Measurements from ENCODE around the gene MAGI1. TPM values are rescaled to one million over a fixed set of nuclear protein-coding genes. Genes with fewer than 3 reads are reported as not detected.

Gene MAGI1
- total RNA-seq, 1 donor from 2014 or later = not detected

DNA sequence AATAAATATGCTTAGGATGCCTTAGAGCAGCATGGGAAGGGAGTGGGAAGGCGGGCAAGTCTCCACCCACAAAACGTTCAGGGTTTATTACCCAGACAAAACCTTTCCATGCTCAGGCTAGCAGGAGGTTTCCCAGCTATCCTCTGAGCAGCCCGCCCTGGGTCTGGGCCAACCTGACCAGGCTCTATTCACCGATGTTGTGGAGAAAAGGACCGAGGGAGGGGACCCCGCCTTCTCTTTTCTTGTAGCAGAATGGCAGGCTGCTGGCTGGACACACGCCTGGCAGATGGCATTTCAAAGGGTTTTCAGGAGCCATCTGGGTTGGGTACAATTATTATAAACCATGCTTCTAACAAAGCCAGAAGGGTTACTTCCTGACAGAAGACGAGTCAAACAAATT, 540.9 kb downstream of the MAGI1 start:
- TF ChIP-seq, protein P1, sequence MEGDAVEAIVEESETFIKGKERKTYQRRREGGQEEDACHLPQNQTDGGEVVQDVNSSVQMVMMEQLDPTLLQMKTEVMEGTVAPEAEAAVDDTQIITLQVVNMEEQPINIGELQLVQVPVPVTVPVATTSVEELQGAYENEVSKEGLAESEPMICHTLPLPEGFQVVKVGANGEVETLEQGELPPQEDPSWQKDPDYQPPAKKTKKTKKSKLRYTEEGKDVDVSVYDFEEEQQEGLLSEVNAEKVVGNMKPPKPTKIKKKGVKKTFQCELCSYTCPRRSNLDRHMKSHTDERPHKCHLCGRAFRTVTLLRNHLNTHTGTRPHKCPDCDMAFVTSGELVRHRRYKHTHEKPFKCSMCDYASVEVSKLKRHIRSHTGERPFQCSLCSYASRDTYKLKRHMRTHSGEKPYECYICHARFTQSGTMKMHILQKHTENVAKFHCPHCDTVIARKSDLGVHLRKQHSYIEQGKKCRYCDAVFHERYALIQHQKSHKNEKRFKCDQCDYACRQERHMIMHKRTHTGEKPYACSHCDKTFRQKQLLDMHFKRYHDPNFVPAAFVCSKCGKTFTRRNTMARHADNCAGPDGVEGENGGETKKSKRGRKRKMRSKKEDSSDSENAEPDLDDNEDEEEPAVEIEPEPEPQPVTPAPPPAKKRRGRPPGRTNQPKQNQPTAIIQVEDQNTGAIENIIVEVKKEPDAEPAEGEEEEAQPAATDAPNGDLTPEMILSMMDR (IDR thresholded peaks at IDR 0.05) = no peak
- CTCF ChIA-PET = no interaction called here

DNA sequence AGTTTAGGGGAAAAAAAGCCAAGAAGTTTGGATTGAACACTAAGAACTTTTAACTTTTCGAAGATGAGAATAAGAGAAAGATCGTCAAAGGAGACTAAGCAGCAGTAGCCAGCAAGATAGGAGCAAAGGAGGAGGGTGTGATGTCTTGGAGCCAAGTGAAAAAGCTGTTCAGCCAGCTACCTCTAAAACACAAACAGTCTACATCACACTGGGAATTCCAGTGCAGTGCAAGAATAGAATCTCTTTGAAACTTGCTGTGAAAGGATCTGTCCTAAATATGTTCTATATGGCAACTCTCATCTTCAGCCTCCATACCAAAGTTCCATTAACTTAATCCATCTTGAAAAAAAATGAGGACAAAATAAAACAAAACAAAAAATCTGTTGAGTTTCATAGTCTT, 541.5 kb downstream of the MAGI1 start:
- no peak for ATAC-seq (ENCODE audit: low read depth)
- POLR2A ChIA-PET = no interaction called here
- Mint-ChIP-seq H3K9me3 (no peaks in the 10 kb centered on the region), H3K4me3 (no peak overlapping the region), H3K27ac (no peak overlapping the region), H3K36me3 (ENCODE audit: low read depth) (no peaks in the 10 kb centered on the region), H3K27me3 (no peaks in the 10 kb centered on the region), H3K4me1 (no peaks in the 10 kb centered on the region)
- TF ChIP-seq, protein P1 (IDR thresholded peaks at IDR 0.05) = no peak
- intact Hi-C loops (cut with micrococcal nuclease) = no loop called here
- CTCF ChIA-PET = no interaction called here
- no peak for DNase-seq

More for the DNA sequence above, 540.9 kb downstream of the MAGI1 start:
- POLR2A ChIA-PET = no interaction called here
- no peaks in the 10 kb centered on the region for H3K9me3 Mint-ChIP-seq
- ATAC-seq (ENCODE audit: low read depth) (no peak), DNase-seq (no peak)
- no peak overlapping the region for H3K27ac Mint-ChIP-seq
- no peaks in the 10 kb centered on the region for H3K4me1 Mint-ChIP-seq
- intact Hi-C loops (cut with micrococcal nuclease) = no loop called here
- no peaks in the 10 kb centered on the region for H3K36me3 Mint-ChIP-seq (ENCODE audit: low read depth)
- no peaks in the 10 kb centered on the region for H3K27me3 Mint-ChIP-seq
- H3K4me3 Mint-ChIP-seq = no peak overlapping the region

DNA sequence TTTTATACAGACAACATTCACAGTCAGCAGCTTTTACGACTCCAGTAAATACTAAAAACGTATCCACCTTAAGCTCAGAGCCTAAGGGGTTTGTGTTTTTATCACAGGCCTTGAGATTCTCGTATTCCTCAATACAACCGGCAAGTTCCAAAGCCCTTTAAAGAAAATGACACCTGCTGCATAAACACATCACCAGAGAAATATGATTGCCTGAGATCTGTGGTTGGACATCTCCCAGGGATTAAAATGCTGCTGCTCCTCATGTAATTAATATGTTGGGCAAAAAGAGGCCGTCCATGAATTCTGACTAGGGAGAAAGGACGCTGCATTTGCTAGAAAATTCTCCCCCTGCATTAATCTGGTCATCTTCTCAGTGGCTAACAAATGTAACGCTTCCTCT, 544.8 kb downstream of the MAGI1 start:
- ATAC-seq (ENCODE audit: low read depth) (no peak), DNase-seq (no peak)
- Mint-ChIP-seq H3K27me3 (no peaks in the 10 kb centered on the region), H3K4me1 (no peaks in the 10 kb centered on the region), H3K4me3 (no peak overlapping the region), H3K36me3 (ENCODE audit: low read depth) (no peaks in the 10 kb centered on the region), H3K9me3 (no peaks in the 10 kb centered on the region), H3K27ac (no peak overlapping the region)
- TF ChIP-seq, protein P1 (IDR thresholded peaks at IDR 0.05) = no peak
- CTCF ChIA-PET = no interaction called here
- intact Hi-C loops (cut with micrococcal nuclease) = no loop called here
- POLR2A ChIA-PET = no interaction called here

DNA sequence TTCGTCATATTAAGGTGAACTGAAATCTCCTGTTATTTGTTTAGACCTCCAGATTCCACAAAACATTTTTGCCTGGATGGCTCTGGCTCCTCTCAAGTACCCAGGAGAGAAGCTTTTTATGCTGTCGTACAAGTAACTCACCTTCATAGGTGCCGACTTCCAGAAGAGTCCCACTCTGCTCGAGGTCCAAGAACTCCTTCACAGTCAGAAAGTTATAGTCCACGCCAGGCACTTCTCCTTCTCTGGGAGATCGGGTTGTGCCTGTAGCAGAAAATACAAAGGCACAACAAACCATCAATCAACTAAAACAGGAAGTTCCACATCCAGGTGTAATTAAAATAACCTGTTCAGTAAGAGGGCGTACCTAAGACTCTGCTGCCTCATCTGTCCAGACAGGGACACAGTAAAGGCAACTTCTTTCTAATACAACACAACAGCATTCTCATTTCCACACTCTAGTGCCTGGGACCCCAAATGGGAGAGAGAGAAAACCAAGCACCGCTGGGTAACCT, 545.3 kb downstream of the MAGI1 start:
- intact Hi-C loops (cut with micrococcal nuclease) = no loop called here
- no peaks in the 10 kb centered on the region for H3K36me3 Mint-ChIP-seq (ENCODE audit: low read depth)
- POLR2A ChIA-PET = no interaction called here
- no peak overlapping the region for H3K27ac Mint-ChIP-seq
- no peak for DNase-seq
- no peaks in the 10 kb centered on the region for H3K27me3 Mint-ChIP-seq
- TF ChIP-seq, protein P1 (IDR thresholded peaks at IDR 0.05) = no peak
- H3K4me3 Mint-ChIP-seq = no peak overlapping the region
- no peak for ATAC-seq (ENCODE audit: low read depth)
- CTCF ChIA-PET = no interaction called here
- H3K4me1 Mint-ChIP-seq = no peaks in the 10 kb centered on the region
- no peaks in the 10 kb centered on the region for H3K9me3 Mint-ChIP-seq

DNA sequence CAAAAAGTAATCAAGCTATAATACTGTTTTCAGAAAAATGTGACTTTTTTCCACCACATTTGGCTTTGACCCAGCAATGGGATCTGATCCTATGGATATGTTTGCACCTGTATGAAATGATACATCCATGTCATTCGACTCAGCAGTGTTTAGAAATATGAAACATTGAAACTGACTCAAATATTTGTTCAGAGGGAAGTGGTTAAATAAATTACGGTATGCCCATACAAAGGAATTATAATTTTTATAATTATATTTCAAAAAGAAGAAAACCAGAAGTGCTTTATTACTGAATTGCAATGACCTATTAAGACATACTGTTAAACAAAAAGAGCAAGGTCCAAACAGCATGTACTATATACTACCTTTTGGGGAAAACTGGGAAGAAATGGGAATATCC, 546.5 kb downstream of the MAGI1 start:
- Mint-ChIP-seq H3K4me3 (no peak overlapping the region), H3K27me3 (no peaks in the 10 kb centered on the region), H3K27ac (no peak overlapping the region), H3K9me3 (peaks cover 2% of the 10 kb centered on the region), H3K36me3 (ENCODE audit: low read depth) (no peaks in the 10 kb centered on the region), H3K4me1 (no peaks in the 10 kb centered on the region)
- DNase-seq = no peak
- ChIA-PET CTCF (no interaction called here), POLR2A (no interaction called here)
- intact Hi-C loops (cut with micrococcal nuclease) = no loop called here
- ATAC-seq (ENCODE audit: low read depth) = no peak
- TF ChIP-seq, protein P1 (IDR thresholded peaks at IDR 0.05) = no peak

All from activated B cell treated with CpG ODN at 0.5 μM for 24 hours (primary cell).